ENCODE results near the gene NACA.
"Not testable (repeated sequence)": the region's sequence is repeated elsewhere in the genome, so short reads cannot be mapped to it uniquely, and the experiment has no call there.

Gene NACA

DNA sequence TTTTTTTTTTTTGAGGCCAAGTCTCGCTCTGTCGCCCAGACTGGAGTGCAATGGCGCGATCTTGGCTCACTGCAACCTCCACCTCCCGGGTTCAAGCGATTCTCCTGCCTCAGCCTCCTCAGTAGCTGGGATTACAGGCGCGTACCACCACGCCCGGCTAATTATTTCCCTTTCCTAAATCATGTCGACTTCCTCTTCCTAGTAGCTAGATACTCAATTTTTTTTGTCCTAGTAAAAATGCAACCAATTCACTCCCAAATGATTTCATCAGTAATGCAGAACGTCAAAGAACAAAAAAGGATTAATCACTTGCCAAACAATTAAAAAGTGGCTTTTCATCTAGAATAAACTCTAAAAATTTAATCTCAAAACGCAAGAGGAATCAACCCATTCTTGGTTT, 25.5 kb upstream of the NACA start:
- Mint-ChIP-seq H3K36me3 (peaks cover 70% of the 10 kb centered on the region), H3K4me3 (peak overlapping the region; percentile 90), H3K4me1 (peaks cover 37% of the 10 kb centered on the region), H3K27ac (peak overlapping the region; percentile 96)
- not testable (repeated sequence) for H3K9me3 Mint-ChIP-seq; DNase-seq (ENCODE audit: low spot score in 2 of 2); ATAC-seq

DNA sequence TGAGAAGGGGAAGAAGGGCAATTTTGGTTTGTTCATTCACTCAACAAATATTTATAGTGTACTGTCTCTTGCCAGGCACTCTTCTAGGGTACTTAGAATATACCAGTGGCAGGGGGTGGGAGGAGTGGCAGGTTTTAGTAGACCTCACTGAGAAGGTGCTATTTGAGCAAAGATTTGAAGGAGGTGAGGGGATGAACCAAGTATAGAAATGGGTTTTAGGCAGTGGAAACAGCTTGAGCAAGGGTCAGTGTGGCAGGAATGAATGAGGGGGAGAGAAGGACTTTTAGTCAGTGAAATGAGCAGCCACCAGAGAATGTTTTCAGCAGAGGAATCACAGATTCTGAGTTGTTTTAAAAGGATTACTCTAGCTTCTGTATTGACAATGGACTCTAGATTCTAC, 24.8 kb upstream of the NACA start:
- Mint-ChIP-seq H3K9me3 (no peaks in the 10 kb centered on the region), H3K4me1 (peaks cover 37% of the 10 kb centered on the region), H3K36me3 (peaks cover 77% of the 10 kb centered on the region), H3K4me3 (peak overlapping the region; percentile 90), H3K27ac (peak overlapping the region; percentile 8)
- ATAC-seq (no peak), DNase-seq (ENCODE audit: low spot score in 2 of 2) (no peak)

DNA sequence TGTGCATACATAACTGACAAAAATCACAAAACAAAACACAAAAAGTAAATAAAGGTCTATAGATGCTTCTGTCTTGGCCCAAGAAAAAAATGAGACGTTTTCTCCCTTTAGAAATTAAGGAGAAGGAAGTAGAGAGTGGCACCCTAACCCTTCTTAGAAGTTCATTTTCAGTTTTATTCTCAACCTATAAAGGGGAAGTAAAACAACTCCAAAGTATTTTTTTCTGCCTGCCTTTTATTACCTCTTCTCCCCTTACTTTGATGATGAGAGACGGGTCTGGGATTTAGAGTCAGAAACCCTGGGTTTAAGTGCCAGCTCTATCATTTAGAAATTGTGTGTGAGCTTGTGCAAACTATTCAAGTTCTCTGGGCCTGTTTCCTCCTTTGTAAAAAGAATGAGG, 24.3 kb upstream of the NACA start:
- Mint-ChIP-seq H3K27ac (peak overlapping the region; percentile 8), H3K4me1 (peaks cover 37% of the 10 kb centered on the region), H3K4me3 (peak overlapping the region; percentile 90), H3K9me3 (no peaks in the 10 kb centered on the region), H3K36me3 (peaks cover 82% of the 10 kb centered on the region)
- DNase-seq (ENCODE audit: low spot score in 2 of 2) (no peak), ATAC-seq (no peak)

DNA sequence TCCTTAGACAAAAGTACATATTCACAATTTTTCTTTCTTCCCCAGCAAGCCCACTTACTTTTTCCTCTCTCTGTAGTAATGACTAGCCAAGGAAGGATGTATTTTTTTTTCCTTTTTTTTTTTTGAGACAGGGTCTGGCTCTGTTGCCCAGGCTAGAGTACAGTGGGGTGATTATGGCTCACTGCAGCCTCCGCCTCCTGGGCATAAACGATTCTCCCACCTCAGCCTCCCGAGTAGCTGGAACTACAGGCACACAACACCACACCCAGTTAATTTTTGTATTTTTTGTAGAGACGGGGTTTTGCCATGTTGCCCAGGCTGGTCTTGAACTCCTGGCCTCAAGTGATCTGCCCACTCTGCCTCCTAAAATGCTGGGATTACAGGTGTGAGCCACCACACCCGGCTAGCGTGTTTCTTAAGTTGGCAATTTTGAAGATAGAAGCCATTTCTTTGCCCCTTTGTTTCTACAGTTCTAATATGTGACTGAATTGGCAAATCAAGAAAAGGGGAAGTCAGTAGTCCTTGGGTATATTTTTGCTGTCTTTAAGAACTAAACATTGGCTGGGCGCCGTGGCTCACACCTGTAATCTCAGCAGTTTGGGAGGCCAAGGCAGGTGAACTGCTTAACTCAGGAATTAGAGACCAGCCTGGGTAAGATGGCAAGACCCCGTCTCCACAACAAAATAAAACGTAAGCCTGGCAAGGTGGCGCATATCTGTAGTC, 3.2 kb upstream of the NACA start:
- Mint-ChIP-seq H3K27ac (no peak overlapping the region), H3K36me3 (peaks cover 92% of the 10 kb centered on the region)

DNA sequence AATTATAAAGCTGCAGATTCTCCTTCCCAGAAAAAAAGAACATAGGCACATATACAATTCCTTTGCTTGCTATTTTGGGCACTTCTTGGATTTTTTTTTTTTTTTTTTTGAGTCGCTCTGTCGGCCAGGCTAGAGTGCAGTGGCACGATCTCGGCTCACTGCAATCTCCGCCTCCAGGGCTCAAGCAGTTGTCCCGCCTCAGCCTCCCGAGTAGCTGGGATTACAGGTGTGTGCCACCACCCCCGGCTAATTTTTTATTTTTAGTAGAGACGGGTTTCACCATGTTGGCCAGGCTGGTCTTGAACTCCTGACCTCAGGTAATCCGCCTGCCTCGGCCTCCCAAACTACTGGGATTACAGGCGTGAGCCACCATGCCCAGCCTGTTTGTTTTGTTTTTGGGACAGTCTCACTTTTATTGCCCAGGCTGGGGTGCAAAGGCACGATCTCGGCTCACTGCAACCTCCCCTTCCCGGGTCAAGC, 1.1 kb upstream of the NACA start:
- Mint-ChIP-seq H3K36me3 (peaks cover 92% of the 10 kb centered on the region), H3K4me1 (peaks cover 41% of the 10 kb centered on the region), H3K4me3 (peak overlapping the region; percentile 99), H3K27ac (peak overlapping the region; percentile 100)
- not testable (repeated sequence) for ATAC-seq; DNase-seq (ENCODE audit: low spot score in 2 of 2); H3K9me3 Mint-ChIP-seq

More for the DNA sequence above, 3.2 kb upstream of the NACA start:
- Mint-ChIP-seq H3K9me3 (no peaks in the 10 kb centered on the region), H3K4me3 (no peak overlapping the region), H3K4me1 (peaks cover 22% of the 10 kb centered on the region)
- no peak for ATAC-seq
- no peak for DNase-seq (ENCODE audit: low spot score in 2 of 2)

DNA sequence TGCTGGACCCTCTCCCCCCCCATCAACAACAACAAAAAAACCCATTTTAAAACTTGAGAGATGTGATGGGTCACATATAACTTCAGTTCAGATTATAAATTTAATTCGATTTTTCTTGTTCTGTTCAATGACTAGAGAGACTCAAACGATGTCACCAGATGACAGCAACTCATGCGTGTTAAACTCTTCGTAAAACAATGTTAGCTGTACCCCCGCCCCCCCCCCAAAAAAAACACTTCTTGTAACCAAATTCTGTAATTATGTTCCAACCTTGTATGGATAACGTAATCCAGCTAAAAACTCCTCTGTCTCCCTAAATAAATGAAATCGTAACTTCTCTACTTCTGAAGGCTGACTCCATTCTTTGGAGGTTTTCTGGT, 614 bp upstream of the NACA start:
- Mint-ChIP-seq H3K9me3 (no peaks in the 10 kb centered on the region), H3K36me3 (peaks cover 92% of the 10 kb centered on the region), H3K4me1 (peaks cover 46% of the 10 kb centered on the region), H3K4me3 (peak overlapping the region; percentile 99), H3K27ac (peak overlapping the region; percentile 100)
- ATAC-seq (no peak), DNase-seq (ENCODE audit: low spot score in 2 of 2) (no peak)

DNA sequence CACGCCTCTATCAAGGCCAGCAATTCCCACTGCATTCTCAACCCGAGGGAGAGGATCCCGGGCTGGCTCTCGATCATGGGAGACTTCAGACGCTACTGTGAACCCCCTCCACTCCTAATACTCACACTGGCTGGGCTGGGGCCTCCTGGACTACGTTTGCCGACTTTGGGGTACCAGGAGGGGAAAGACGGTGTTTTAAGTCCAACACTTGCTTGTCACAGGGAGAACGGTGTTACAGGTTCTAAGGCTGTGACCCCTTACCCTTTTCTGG, 463 bp downstream of the NACA start:
- Mint-ChIP-seq H3K9me3 (no peaks in the 10 kb centered on the region), H3K36me3 (peaks cover 92% of the 10 kb centered on the region), H3K4me1 (peaks cover 57% of the 10 kb centered on the region)

DNA sequence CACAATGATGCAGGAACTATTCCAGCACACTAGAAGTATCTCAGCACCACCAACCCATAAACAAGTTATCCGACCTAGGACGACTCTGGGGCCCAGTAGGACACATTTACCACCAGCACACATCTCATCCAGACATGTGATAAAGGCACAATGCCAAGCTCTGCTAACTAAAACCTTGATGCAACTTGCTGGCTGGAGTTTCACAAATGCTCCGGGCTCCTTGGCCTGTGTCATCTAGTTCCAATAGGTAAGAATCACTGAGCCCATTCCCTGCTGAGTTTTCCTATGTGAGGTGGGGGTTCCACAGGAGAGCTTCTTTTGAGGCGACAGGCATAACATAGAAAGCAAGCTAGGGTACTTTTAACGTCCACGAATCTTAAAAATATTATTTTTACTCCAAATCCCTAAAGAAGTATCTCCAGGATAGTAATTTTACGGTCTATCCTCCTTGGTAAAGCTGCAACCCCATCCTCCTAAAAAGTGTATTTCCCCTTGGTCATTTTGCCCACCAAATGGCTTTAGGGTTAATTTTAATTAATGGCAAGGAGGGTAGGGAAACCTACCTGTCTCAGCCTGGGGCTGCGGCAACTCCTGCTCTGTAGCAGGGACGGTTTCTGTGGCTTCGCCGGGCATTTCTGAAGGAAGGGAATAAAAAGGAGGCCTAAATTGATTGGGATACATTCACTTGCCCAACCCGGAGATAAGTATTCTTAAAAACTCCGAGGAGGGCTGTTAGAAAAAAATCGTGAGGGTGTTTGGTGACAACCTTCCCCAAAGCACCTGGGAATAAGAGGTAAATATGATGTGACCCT, 1.0 kb downstream of the NACA start:
- ATAC-seq (no peak), DNase-seq (ENCODE audit: low spot score in 2 of 2) (no peak)
- H3K9me3 Mint-ChIP-seq, result no peaks in the 10 kb centered on the region
- H3K36me3 Mint-ChIP-seq, result peaks cover 92% of the 10 kb centered on the region
- peaks cover 63% of the 10 kb centered on the region for H3K4me1 Mint-ChIP-seq
- H3K27ac Mint-ChIP-seq, result peak overlapping the region; percentile 100
- peak overlapping the region; percentile 99 for H3K4me3 Mint-ChIP-seq

More for the DNA sequence above, 463 bp downstream of the NACA start:
- ATAC-seq (no peak), DNase-seq (ENCODE audit: low spot score in 2 of 2) (peak in 1 of 2 donors; percentile 5)
- peak overlapping the region; percentile 100 for H3K27ac Mint-ChIP-seq
- peak overlapping the region; percentile 99 for H3K4me3 Mint-ChIP-seq

DNA sequence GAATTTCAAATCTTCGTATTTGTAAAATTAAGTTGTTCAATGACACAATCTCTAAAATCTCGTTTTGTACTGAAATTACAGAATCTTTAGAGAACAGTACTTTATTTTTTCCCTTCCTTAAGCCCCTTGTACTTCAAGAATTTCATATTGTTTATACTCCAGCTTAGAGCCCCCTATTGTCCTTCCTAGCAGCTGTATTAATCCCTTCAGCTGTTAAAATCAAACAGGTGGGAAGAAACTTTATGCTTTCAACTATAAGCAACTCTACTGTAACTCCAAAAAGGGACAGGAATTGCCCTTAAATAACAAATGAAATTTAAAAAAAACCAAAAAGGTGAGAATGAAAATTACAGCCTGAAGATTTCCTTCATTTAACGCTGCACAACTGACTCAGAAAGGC, 1.7 kb downstream of the NACA start:
- H3K4me1 Mint-ChIP-seq, result peaks cover 69% of the 10 kb centered on the region
- H3K9me3 Mint-ChIP-seq, result no peaks in the 10 kb centered on the region
- peak overlapping the region; percentile 100 for H3K27ac Mint-ChIP-seq
- H3K36me3 Mint-ChIP-seq, result peaks cover 92% of the 10 kb centered on the region
- peak overlapping the region; percentile 99 for H3K4me3 Mint-ChIP-seq
- no peak for ATAC-seq
- no peak for DNase-seq (ENCODE audit: low spot score in 2 of 2)

DNA sequence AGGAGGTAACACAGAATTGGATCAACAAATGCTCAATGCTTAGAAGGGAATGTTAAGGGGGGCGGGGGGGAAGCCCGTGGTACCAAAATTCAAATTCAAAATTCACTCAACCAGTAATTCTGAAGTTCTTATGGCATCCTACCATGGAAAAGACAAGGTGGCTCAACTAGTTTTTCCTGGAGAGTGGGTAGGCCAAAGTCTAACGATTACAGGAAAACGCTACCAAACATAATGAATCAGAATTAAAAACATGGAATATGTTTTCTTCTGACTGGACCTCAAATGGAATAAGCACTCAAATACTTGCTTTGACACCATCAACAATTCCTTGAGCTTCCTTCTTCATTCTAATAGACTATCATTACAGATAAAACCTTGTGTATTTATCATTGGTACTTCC, 2.3 kb downstream of the NACA start:
- H3K9me3 Mint-ChIP-seq, result no peaks in the 10 kb centered on the region
- H3K4me3 Mint-ChIP-seq, result peak overlapping the region; percentile 99
- peaks cover 88% of the 10 kb centered on the region for H3K36me3 Mint-ChIP-seq

DNA sequence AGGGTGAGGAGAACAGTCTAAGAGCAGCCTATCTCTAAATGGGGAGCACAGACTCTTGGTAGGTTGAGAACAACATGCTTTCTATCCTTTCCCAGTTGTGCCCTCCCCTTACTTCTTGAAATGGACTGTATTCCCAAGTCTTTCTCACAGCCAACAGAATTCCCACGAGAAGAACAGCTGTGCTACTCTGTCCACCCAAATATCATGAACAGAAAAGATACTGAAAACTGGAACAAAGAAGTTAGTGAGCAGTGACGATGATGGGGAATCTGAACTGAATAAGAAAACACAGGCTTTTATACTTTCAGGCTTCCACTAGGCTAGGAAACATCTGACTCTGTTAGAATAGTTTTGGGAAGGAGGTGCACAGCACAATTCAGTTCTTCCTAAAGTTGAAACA, 3.4 kb downstream of the NACA start:
- Mint-ChIP-seq H3K9me3 (no peaks in the 10 kb centered on the region), H3K36me3 (peaks cover 88% of the 10 kb centered on the region), H3K4me1 (peaks cover 76% of the 10 kb centered on the region), H3K27ac (peak overlapping the region; percentile 100), H3K4me3 (peak overlapping the region; percentile 99)
- ATAC-seq, result no peak
- no peak for DNase-seq (ENCODE audit: low spot score in 2 of 2)

More for the DNA sequence above, 2.3 kb downstream of the NACA start:
- DNase-seq (ENCODE audit: low spot score in 2 of 2) (no peak), ATAC-seq (no peak)
- H3K27ac Mint-ChIP-seq, result peak overlapping the region; percentile 100
- H3K4me1 Mint-ChIP-seq, result peaks cover 69% of the 10 kb centered on the region

DNA sequence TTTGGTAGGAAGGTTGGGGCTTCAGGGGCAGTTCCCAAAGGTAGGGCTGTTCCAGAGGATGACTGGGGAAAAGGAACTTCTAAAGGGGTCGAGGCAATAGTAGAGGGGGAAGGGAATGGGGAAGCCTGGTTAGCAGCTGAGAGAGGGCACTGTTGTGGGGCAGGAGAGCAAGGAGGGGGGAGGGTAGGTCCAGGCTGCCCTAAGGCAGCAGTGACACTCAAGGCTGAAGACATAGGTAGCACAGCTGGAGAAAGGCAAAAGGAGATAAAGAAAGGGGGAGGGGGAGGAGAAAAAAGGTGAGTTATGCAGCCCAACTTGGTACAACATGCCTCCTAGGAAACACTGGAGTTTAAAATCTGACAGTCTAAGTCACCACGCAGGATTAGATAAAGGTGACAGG, 3.9 kb downstream of the NACA start:
- peak overlapping the region; percentile 100 for H3K27ac Mint-ChIP-seq
- peak overlapping the region; percentile 99 for H3K4me3 Mint-ChIP-seq
- H3K36me3 Mint-ChIP-seq, result peaks cover 91% of the 10 kb centered on the region
- DNase-seq (ENCODE audit: low spot score in 2 of 2), result no peak
- no peaks in the 10 kb centered on the region for H3K9me3 Mint-ChIP-seq
- H3K4me1 Mint-ChIP-seq, result peaks cover 81% of the 10 kb centered on the region
- ATAC-seq, result no peak

DNA sequence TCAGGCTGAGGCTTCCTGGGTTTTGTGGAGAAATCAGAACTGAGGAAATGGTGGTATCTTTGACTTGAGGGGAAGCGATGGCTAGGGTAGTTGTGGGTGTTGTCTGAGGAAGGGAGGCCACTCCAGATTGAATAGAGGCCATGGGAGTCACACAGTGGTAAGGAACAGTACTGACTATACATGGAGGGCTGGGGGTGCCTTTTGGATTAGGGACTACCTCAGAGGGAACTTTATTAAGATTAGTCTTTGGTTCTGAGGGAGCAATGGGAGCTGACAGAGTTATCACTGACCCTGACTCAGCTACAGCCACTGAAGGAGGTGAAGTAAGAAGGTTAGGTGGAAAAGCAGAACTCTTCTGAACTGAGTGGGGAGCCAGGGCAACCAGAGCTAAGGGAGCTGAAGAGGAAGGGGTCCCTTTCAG, 4.4 kb downstream of the NACA start:
- Mint-ChIP-seq H3K36me3 (peaks cover 92% of the 10 kb centered on the region), H3K27ac (peak overlapping the region; percentile 100), H3K4me1 (peaks cover 81% of the 10 kb centered on the region), H3K4me3 (peak overlapping the region; percentile 99), H3K9me3 (no peaks in the 10 kb centered on the region)
- DNase-seq (ENCODE audit: low spot score in 2 of 2) (no peak), ATAC-seq (no peak)

DNA sequence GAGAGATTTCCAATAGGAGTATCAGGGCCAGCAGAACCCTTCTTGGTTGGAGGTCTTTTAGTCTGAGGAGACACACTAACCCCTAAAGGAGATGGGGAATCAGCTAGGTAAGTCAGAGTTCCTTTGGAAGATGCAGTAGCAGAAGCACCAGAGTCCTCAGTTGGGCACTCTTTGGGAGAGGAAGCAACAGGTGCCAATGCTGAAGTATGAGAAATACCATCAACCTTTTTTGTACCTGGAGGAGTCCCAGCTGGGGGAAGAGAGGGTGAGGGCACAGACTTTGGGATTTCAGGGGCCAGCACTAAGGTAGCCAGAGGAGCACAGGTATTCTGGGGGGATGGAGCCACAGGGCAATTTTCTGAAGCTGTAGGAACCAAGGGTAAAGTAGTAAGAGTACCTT, 6.0 kb downstream of the NACA start:
- H3K9me3 Mint-ChIP-seq, result no peaks in the 10 kb centered on the region
- no peak for DNase-seq (ENCODE audit: low spot score in 2 of 2)
- H3K4me1 Mint-ChIP-seq, result peaks cover 75% of the 10 kb centered on the region
- H3K27ac Mint-ChIP-seq, result peak overlapping the region; percentile 100
- ATAC-seq, result no peak
- peaks cover 92% of the 10 kb centered on the region for H3K36me3 Mint-ChIP-seq
- peak overlapping the region; percentile 99 for H3K4me3 Mint-ChIP-seq

DNA sequence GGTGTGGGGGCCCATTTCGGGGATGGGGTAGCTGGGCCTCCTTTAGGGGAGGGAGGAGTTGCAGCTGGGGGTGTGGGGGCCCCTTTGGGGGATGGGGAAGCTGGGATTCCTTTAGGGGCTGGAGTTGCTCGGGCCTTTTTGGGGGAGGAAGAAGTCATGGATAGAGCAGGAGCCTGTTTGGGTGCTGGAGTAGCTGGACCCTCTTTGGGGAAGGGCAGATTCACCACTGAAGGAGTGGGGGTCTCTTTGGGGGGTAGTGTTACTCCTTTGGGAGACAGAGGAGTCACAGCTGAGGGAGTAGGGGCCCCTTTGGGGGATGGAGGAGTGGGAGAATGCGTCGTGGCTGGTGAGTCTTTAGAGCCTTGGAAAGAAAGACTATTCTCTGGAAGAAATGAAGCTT, 6.5 kb downstream of the NACA start:
- Mint-ChIP-seq H3K27ac (peak overlapping the region; percentile 100), H3K9me3 (no peaks in the 10 kb centered on the region), H3K36me3 (peaks cover 92% of the 10 kb centered on the region), H3K4me3 (peak overlapping the region; percentile 99), H3K4me1 (peaks cover 71% of the 10 kb centered on the region)
- DNase-seq (ENCODE audit: low spot score in 2 of 2) (no peak), ATAC-seq (no peak)

DNA sequence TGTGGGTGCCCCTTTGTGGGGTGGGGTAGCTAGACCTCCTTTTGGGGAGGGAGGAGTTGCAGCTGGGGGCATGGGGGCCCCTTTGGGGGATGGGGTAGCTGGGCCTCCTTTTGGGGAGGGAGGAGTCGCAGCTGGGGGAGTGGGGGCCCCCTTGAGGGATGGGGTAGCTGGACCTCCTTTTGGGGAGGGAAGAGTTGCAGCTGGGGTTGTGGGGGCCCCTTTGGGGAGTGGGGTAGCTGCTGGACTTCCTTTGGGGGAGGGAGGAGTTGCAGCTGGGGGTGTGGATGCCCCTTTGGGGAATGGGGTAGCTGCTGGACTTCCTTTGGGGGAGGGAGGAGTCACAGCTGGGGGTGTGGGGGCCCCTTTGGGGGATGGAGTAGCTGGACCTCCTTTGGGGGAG, 7.0 kb downstream of the NACA start:
- H3K27ac Mint-ChIP-seq, result no peak overlapping the region

More for the DNA sequence above, 7.0 kb downstream of the NACA start:
- Mint-ChIP-seq H3K4me1 (peaks cover 66% of the 10 kb centered on the region), H3K4me3 (no peak overlapping the region), H3K9me3 (no peaks in the 10 kb centered on the region), H3K36me3 (peaks cover 92% of the 10 kb centered on the region)
- ATAC-seq (no peak), DNase-seq (ENCODE audit: low spot score in 2 of 2) (no peak)

All from stimulated activated effector memory CD8-positive, alpha-beta T cell treated with anti-CD3 and anti-CD28 coated beads, Interleukin-12 subunit alpha, Interleukin-12 subunit beta, amount 100 ng/mL, for 72 hours (primary cell).